Endothelial cell of umbilical vein (primary cell): ENCODE results near the gene HNMT. TPM values are rescaled to one million over a fixed set of nuclear protein-coding genes. Genes with fewer than 3 reads are reported as not detected.

Experiments used
- BruUV-seq: library from RNA; stranded (reverse); fragments of 400-500 nt; replicated peaks from 2 replicates; lab custom pipeline; 2021; lab: Mats Ljungman, UMichigan
- CTCF ChIA-PET: fragments of 300-600, 350-600 bp; sonication (Branson Sonifier 250); formaldehyde crosslinking; loops from one replicate; lab custom pipeline; 2021; ENCODE audit warnings: antibody characterized with exemption, inconsistent platforms; lab: Charles Lee
- POLR2A ChIA-PET: fragments of 300-600, 350-600 bp; sonication (Branson Sonifier 250); formaldehyde crosslinking; loops from one replicate; lab custom pipeline; 2021; ENCODE audit warnings: antibody characterized with exemption, inconsistent platforms; lab: Charles Lee
- DNase-seq: peaks from one replicate; pipeline ENCODE4 v3.0.0-alpha.2; 2011; ENCODE audit warnings: low read depth, low spot score
- FAIRE-seq: peaks from 2 replicates; lab custom pipeline; 2011; peaks lifted over from hg19 to GRCh38; lab: Jason Lieb, UNC
- H2AFZ ChIP-seq: 2 replicates; pipeline ENCODE4 v1.6.0; 2012; ENCODE audit warnings: low read depth, low read length, control low read depth, inconsistent platforms
- H3K27ac ChIP-seq: 2 replicates; pipeline ENCODE4 v1.5.1; 2011; ENCODE audit warnings: low read depth, mild to moderate bottlenecking, control low read depth, low read length, moderate library complexity; ENCODE audit not compliant: insufficient read depth
- H3K27me3 ChIP-seq, 2 experiments: 2 replicates each; pipeline versions ENCODE4 v1.6.0 to v1.6.1; 2011; ENCODE audit warnings: low read length in 2 of 2, mixed read lengths in 1 of 2; ENCODE audit not compliant: control insufficient read depth in 2 of 2, insufficient read depth in 2 of 2
- H3K36me3 ChIP-seq, 2 experiments: 2 replicates in 1 of 2; 3 replicates in 1 of 2; pipeline ENCODE4 v1.5.1; 2011; ENCODE audit warnings: low read length in 2 of 2, mild to moderate bottlenecking in 1 of 2, moderate library complexity in 1 of 2; ENCODE audit not compliant: control insufficient read depth in 2 of 2, insufficient read depth in 2 of 2; ENCODE audit errors: extremely low read depth in 1 of 2
- H3K4me1 ChIP-seq: 3 replicates; pipeline ENCODE4 v1.5.1; 2011; ENCODE audit warnings: mild to moderate bottlenecking, low read length; ENCODE audit not compliant: control insufficient read depth, insufficient read depth; ENCODE audit errors: extremely low read depth
- H3K4me2 ChIP-seq: 2 replicates; pipeline ENCODE4 v1.6.1; 2011; ENCODE audit warnings: low read length, control low read depth, mixed read lengths; ENCODE audit not compliant: insufficient read depth
- H3K4me3 ChIP-seq, 3 experiments: fragments of 200-600 bp in 1 of 3; sonication (generic), shearing (Covaris generic) in 1 of 3; replicated peaks in 1 of 3; 2 replicates each; pipeline ENCODE4 v1.5.1; 2011 to 2016; ENCODE audit warnings: control low read depth in 3 of 3, low read length in 3 of 3, mild to moderate bottlenecking in 2 of 3, inconsistent platforms in 1 of 3, low read depth in 1 of 3, moderate library complexity in 1 of 3; ENCODE audit not compliant: insufficient read depth in 1 of 3
- H3K79me2 ChIP-seq: 2 replicates; pipeline ENCODE4 v1.6.0; 2012; ENCODE audit warnings: low read length, inconsistent platforms; ENCODE audit not compliant: control insufficient read depth, insufficient read depth
- H3K9ac ChIP-seq: replicated peaks from 2 replicates; pipeline ENCODE3; 2011; ENCODE audit warnings: low read length, control low read depth; ENCODE audit not compliant: insufficient read depth; ENCODE audit errors: extremely low read depth
- H3K9me1 ChIP-seq: replicated peaks from 3 replicates; pipeline ENCODE4 v1.6.0; 2011; ENCODE audit warnings: mild to moderate bottlenecking, low read length; ENCODE audit not compliant: control insufficient read depth, insufficient read depth; ENCODE audit errors: extremely low read depth
- H3K9me3 ChIP-seq: replicated peaks from 2 replicates; pipeline ENCODE4 v1.5.1; 2012; ENCODE audit warnings: low read length, inconsistent platforms; ENCODE audit not compliant: control insufficient read depth, insufficient read depth
- H4K20me1 ChIP-seq: replicated peaks from 2 replicates; pipeline ENCODE3; 2011; ENCODE audit warnings: mild to moderate bottlenecking, low read length; ENCODE audit not compliant: control insufficient read depth, insufficient read depth; ENCODE audit errors: extremely low read depth
- EZH2 ChIP-seq: IDR thresholded peaks from 2 replicates; pipeline ENCODE4 v1.6.1; 2012; ENCODE audit warnings: borderline replicate concordance, low read depth, mild to moderate bottlenecking, moderate library complexity, low read length, inconsistent platforms; ENCODE audit not compliant: severe bottlenecking
- FOS ChIP-seq: IDR thresholded peaks from 2 replicates; pipeline ENCODE4 v1.6.1; 2011; ENCODE audit warnings: mild to moderate bottlenecking, low read length, moderate library complexity, borderline replicate concordance; ENCODE audit not compliant: insufficient read depth
- GATA2 ChIP-seq: IDR thresholded peaks from 2 replicates; pipeline ENCODE4 v1.7.0; 2011; ENCODE audit warnings: low read depth, mild to moderate bottlenecking, moderate library complexity, mixed read lengths, low read length; ENCODE audit not compliant: insufficient read length, insufficient read depth
- JUN ChIP-seq: IDR thresholded peaks from 2 replicates; pipeline ENCODE4 v1.6.1; 2011; ENCODE audit warnings: borderline replicate concordance, low read depth; ENCODE audit not compliant: insufficient read length, insufficient read depth
- MYC ChIP-seq: IDR thresholded peaks from one replicate; pipeline ENCODE4 v1.6.1; 2011; ENCODE audit warnings: mild to moderate bottlenecking, low read depth, low read length
- POLR2A ChIP-seq: IDR thresholded peaks from 2 replicates; pipeline ENCODE4 v1.6.1; 2012; ENCODE audit warnings: low read depth, mild to moderate bottlenecking, control low read depth, low read length
- POLR2AphosphoS5 ChIP-seq: IDR thresholded peaks from 2 replicates; pipeline ENCODE4 v1.6.1; 2012; ENCODE audit warnings: low read depth, mild to moderate bottlenecking, control low read depth, low read length, moderate library complexity; ENCODE audit not compliant: insufficient read depth
- dilution Hi-C: fragments of 300-500 bp; cut with MboI; formaldehyde crosslinking; loops from one replicate; pipeline ENCODE4 v1.15.0; 2019; ENCODE audit warnings: low sequenced_read_pairs; ENCODE audit not compliant: extremely low pct_ligation_motif_present
- intact Hi-C: fragments of 100-400 bp; cut with micrococcal nuclease; formaldehyde crosslinking; loops from one replicate; pipeline ENCODE4 v1.10.0; 2022
- polyA plus RNA-seq, 4 experiments: library from polyadenylated mRNA; depleted of rRNA in 3 of 4; stranded (reverse) in 3 of 4; unstranded in 1 of 4; fragments of >200 nt; gene quantifications; 2 replicates each; pipeline versions ENCODE4 v1.2.1 to v1.2.3, GENCODE V29; 2011 to 2012; ENCODE audit warnings: missing spikeins in 1 of 4
- total RNA-seq: library from RNA; stranded (reverse); gene quantifications from 2 replicates; pipeline ENCODE4 v1.2.3, GENCODE V29; 2021
- TF ChIP-seq, protein P1 (sequence below): IDR thresholded peaks from 2 replicates; pipeline ENCODE4 v1.6.1; 2011; ENCODE audit not compliant: insufficient read depth, insufficient read length
- TF ChIP-seq, protein P2 (sequence below), 2 donors: IDR thresholded peaks; 1 replicate in 1 of 2; 2 replicates in 1 of 2; pipeline ENCODE4 v1.5.1; 2011; ENCODE audit warnings: low read length in 2 of 2, mild to moderate bottlenecking in 2 of 2, moderate library complexity in 2 of 2, control low read depth in 1 of 2, inconsistent platforms in 1 of 2, low read depth in 1 of 2; ENCODE audit not compliant: insufficient read depth in 1 of 2; ENCODE audit errors: extremely low read depth in 1 of 2

The HNMT gene
- total and polyA plus RNA-seq, 2 donors (not counting 3 experiments of a cell fraction or from before 2014, with no cell fraction given): 8.6 to 16.9 TPM

DNA sequence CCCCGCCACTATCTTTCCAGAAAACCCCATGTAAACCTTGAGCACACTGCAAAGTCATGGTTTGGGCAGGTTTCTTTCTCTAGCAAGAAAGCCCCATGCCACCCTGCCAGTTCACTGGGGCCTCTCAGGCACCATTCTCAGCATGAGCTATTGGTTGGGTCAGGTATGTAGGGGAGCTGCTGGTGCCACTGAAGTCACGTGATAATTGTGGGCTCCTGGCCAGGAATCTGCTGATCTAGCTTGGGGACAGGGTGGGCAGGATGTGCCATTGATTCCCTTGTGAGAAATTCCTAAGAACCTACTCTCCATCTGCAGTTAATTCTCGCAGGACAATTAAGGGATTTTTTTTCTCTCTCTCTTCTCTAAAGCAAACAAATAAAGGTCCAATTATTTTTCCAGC, 26.5 kb upstream of the HNMT start:
- Histone ChIP-seq H3K79me2 (no peaks in the 10 kb centered on the region), H3K4me1 (no peaks in the 10 kb centered on the region), H3K9ac (no peak overlapping the region), H3K36me3 (no peaks in the 10 kb centered on the region), H3K4me2 (no peak overlapping the region), H3K27me3 (no peaks in the 10 kb centered on the region), H3K27ac (no peak overlapping the region), H2AFZ (no peak overlapping the region), H4K20me1 (no peaks in the 10 kb centered on the region), H3K9me1 (no peaks in the 10 kb centered on the region), H3K4me3 (no peak overlapping the region), H3K9me3 (no peaks in the 10 kb centered on the region)
- TF ChIP-seq POLR2A (no peak), MYC (no peak)
- dilution Hi-C loops (no loop called here), intact Hi-C loops (no loop called here)
- FAIRE-seq: no peak
- DNase-seq: no peak
- ChIA-PET CTCF (no interaction called here), POLR2A (no interaction called here)
- no TSS peak for BruUV-seq

DNA sequence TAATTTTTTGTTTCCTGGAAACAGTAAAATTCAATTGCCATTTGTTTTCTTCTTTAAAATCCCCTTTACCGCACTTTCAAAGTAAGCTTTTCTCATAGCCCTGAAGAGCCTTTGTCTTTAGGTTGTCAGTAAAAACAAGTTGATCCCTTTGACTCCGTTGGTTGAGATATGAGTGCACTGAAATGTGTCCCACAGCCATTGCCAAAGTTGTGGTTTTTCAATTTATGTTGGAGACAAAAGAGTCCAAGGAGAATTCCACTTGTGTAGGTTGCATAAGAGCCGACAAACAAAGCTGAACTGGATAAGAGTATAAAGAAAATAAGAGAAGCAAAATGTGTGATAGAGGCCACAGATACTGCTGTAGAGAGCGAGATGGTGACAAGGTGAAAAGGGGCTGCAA, 26.1 kb upstream of the HNMT start:
- ChIA-PET CTCF (interaction anchor here (0.9 to 1.2 kb wide), 2 partner anchors 26 to 153 kb away, joined by 3 to 4 read pairs; partner anchors contain the start of gene HNMT), POLR2A (no interaction called here)
- dilution Hi-C loops (no loop called here), intact Hi-C loops (no loop called here)
- DNase-seq: no peak
- Histone ChIP-seq H4K20me1 (no peaks in the 10 kb centered on the region), H3K79me2 (no peaks in the 10 kb centered on the region), H2AFZ (no peak overlapping the region), H3K4me2 (no peak overlapping the region), H3K27ac (no peak overlapping the region), H3K4me1 (no peaks in the 10 kb centered on the region), H3K9me3 (no peaks in the 10 kb centered on the region), H3K9ac (no peak overlapping the region), H3K36me3 (no peaks in the 10 kb centered on the region), H3K9me1 (no peaks in the 10 kb centered on the region), H3K4me3 (no peak overlapping the region), H3K27me3 (no peaks in the 10 kb centered on the region)
- BruUV-seq: no TSS peak
- FAIRE-seq: no peak
- no peak for TF ChIP-seq GATA2
- no peak for TF ChIP-seq POLR2A
- TF ChIP-seq, protein P1, sequence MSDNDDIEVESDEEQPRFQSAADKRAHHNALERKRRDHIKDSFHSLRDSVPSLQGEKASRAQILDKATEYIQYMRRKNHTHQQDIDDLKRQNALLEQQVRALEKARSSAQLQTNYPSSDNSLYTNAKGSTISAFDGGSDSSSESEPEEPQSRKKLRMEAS: no peak
- no peak for TF ChIP-seq JUN
- TF ChIP-seq, protein P2, sequence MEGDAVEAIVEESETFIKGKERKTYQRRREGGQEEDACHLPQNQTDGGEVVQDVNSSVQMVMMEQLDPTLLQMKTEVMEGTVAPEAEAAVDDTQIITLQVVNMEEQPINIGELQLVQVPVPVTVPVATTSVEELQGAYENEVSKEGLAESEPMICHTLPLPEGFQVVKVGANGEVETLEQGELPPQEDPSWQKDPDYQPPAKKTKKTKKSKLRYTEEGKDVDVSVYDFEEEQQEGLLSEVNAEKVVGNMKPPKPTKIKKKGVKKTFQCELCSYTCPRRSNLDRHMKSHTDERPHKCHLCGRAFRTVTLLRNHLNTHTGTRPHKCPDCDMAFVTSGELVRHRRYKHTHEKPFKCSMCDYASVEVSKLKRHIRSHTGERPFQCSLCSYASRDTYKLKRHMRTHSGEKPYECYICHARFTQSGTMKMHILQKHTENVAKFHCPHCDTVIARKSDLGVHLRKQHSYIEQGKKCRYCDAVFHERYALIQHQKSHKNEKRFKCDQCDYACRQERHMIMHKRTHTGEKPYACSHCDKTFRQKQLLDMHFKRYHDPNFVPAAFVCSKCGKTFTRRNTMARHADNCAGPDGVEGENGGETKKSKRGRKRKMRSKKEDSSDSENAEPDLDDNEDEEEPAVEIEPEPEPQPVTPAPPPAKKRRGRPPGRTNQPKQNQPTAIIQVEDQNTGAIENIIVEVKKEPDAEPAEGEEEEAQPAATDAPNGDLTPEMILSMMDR (IDR thresholded peaks at IDR 0.05; ENCODE audit: extremely low read depth in 1 of 2, insufficient read depth in 1 of 2, low read depth in 1 of 2, low read length in 2 of 2): no peak
- no peak for TF ChIP-seq EZH2
- no peak for TF ChIP-seq FOS
- TF ChIP-seq MYC: no peak
- no peak for TF ChIP-seq POLR2AphosphoS5
